K562 (cell line): ENCODE data around the gene HDAC3.

Source experiments
- CBX8 ChIP-seq: fragments of 200-600 bp; sonication (generic); IDR thresholded peaks from 2 replicates; pipeline ENCODE4 v1.6.1; 2012; ENCODE audit warnings: borderline replicate concordance, mixed run types, low read depth, mild to moderate bottlenecking, moderate library complexity, mixed read lengths, low read length, control low read depth, inconsistent platforms; ENCODE audit not compliant: poor library complexity, severe bottlenecking; ENCODE audit errors: extremely low read depth
- EP300 ChIP-seq: IDR thresholded peaks from 2 replicates; pipeline ENCODE4 v1.6.1; 2012; ENCODE audit warnings: low read length, improper control_type of control experiment
- GABPA ChIP-seq: fragments of 200-800 bp; sonication (Bioruptor generic); conservative IDR thresholded peaks from 2 replicates; pipeline ENCODE4 v1.6.1; 2016; ENCODE audit warnings: low read depth, missing genetic modification characterization, missing compliant biosample characterization
- HDAC2 ChIP-seq: fragments of 450-650 bp; IDR thresholded peaks from 2 replicates; pipeline ENCODE4 v1.6.1; 2016; ENCODE audit warnings: mild to moderate bottlenecking
- HIVEP1 ChIP-seq: fragments of 250-450 bp; sonication (Bioruptor Pico); IDR thresholded peaks from 2 replicates; pipeline ENCODE4 v1.4.0; 2020; ENCODE audit warnings: mild to moderate bottlenecking
- IRF2 ChIP-seq: sonication (generic); formaldehyde crosslinking; IDR thresholded peaks from 2 replicates; pipeline ENCODE4 v1.8.1; 2022; ENCODE audit warnings: mild to moderate bottlenecking, missing genetic modification reagents
- NCOA2 ChIP-seq, 2 experiments: fragments of 450-650 bp; IDR thresholded peaks; 2 replicates each; pipeline ENCODE4 v1.6.1; 2018; ENCODE audit warnings: mild to moderate bottlenecking in 2 of 2, moderate library complexity in 1 of 2; ENCODE audit not compliant: partially characterized antibody in 2 of 2
- RCOR1 ChIP-seq, 2 experiments: IDR thresholded peaks; 2 replicates each; pipeline ENCODE4 v1.6.1; 2012; ENCODE audit warnings: low read depth in 2 of 2, low read length in 2 of 2, borderline replicate concordance in 1 of 2, improper control_type of control experiment in 1 of 2
- TF ChIP-seq, protein P1 (sequence below), 3 experiments: IDR thresholded peaks in 2 of 3; conservative IDR thresholded peaks in 1 of 3; 2 replicates each; pipeline ENCODE4 v1.5.1; 2011 to 2012; ENCODE audit warnings: low read length in 3 of 3, mild to moderate bottlenecking in 3 of 3, control low read depth in 2 of 3, improper control_type of control experiment in 1 of 3, inconsistent platforms in 1 of 3, low read depth in 1 of 3, mixed read lengths in 1 of 3, moderate library complexity in 1 of 3; ENCODE audit not compliant: insufficient read depth in 2 of 3
- TF ChIP-seq, protein P2 (sequence below): fragments of 250-450 bp; sonication (Bioruptor Pico); IDR thresholded peaks from 2 replicates; pipeline ENCODE4 v1.4.0; 2020; ENCODE audit warnings: mild to moderate bottlenecking, moderate library complexity

GRCh38 chr5:141633871-141634561, 2.6 kb downstream of the HDAC3 start:
- TF ChIP-seq, protein P1, sequence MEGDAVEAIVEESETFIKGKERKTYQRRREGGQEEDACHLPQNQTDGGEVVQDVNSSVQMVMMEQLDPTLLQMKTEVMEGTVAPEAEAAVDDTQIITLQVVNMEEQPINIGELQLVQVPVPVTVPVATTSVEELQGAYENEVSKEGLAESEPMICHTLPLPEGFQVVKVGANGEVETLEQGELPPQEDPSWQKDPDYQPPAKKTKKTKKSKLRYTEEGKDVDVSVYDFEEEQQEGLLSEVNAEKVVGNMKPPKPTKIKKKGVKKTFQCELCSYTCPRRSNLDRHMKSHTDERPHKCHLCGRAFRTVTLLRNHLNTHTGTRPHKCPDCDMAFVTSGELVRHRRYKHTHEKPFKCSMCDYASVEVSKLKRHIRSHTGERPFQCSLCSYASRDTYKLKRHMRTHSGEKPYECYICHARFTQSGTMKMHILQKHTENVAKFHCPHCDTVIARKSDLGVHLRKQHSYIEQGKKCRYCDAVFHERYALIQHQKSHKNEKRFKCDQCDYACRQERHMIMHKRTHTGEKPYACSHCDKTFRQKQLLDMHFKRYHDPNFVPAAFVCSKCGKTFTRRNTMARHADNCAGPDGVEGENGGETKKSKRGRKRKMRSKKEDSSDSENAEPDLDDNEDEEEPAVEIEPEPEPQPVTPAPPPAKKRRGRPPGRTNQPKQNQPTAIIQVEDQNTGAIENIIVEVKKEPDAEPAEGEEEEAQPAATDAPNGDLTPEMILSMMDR (IDR thresholded peaks at IDR 0.05 in 2 of 3, conservative IDR thresholded peaks at IDR 0.05 in 1 of 3; ENCODE audit: insufficient read depth in 2 of 3, low read depth in 1 of 3, low read length in 3 of 3), result no peak
- no peak for TF ChIP-seq HIVEP1 (CRISPR knock-in tag)
- TF ChIP-seq NCOA2 (IDR thresholded peaks at IDR 0.05; ENCODE audit: partially characterized antibody in 2 of 2), result no peak
- peak in 1 of 2 experiments; percentile 27; a peak in 1 of 4 replicates for TF ChIP-seq RCOR1 (IDR thresholded peaks at IDR 0.05; ENCODE audit: borderline replicate concordance in 1 of 2, low read depth in 2 of 2, low read length in 2 of 2)
- no peak for TF ChIP-seq HDAC2
- no peak for TF ChIP-seq IRF2 (CRISPR knock-in tag)
- TF ChIP-seq GABPA (tag), result no peak
- TF ChIP-seq EP300, result no peak
- TF ChIP-seq, protein P2, sequence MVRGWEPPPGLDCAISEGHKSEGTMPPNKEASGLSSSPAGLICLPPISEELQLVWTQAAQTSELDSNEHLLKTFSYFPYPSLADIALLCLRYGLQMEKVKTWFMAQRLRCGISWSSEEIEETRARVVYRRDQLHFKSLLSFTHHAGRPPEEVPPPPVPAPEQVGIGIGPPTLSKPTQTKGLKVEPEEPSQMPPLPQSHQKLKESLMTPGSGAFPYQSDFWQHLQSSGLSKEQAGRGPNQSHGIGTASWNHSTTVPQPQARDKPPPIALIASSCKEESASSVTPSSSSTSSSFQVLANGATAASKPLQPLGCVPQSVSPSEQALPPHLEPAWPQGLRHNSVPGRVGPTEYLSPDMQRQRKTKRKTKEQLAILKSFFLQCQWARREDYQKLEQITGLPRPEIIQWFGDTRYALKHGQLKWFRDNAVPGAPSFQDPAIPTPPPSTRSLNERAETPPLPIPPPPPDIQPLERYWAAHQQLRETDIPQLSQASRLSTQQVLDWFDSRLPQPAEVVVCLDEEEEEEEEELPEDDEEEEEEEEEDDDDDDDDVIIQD (CRISPR knock-in tag), result no peak
- no peak for TF ChIP-seq CBX8
